HCT116 (cell line): ENCODE results near the gene UBR2. TPM values are rescaled to one million over a fixed set of nuclear protein-coding genes. Genes with fewer than 3 reads are reported as not detected.

Experiments
- ATAC-seq: fragments of 200-7000 bp; cut with Tn5 transposase; 2 replicates; pipeline ENCODE4 v1.9.1; 2020; ENCODE audit warnings: mild to moderate bottlenecking, moderate library complexity
- BruUV-seq: library from RNA; stranded (reverse); fragments of 400-500 nt; replicated peaks from 2 replicates; lab custom pipeline; 2021; lab: Mats Ljungman, UMichigan
- CTCF ChIA-PET: fragments of 300-600 bp; sonication (Branson Sonifier 250); formaldehyde crosslinking; loops from one replicate; lab custom pipeline; 2021; ENCODE audit warnings: antibody characterized with exemption; lab: Charles Lee
- POLR2A ChIA-PET: fragments of 300-600, 350-600 bp; sonication (Branson Sonifier 250); formaldehyde crosslinking; loops from one replicate; lab custom pipeline; 2021; ENCODE audit warnings: antibody characterized with exemption; lab: Charles Lee
- RAD21 ChIA-PET, 2 experiments: fragments of 300-600 bp; sonication (Branson Sonifier 250); formaldehyde crosslinking; loops; one replicate each; lab custom pipeline; 2023; ENCODE audit warnings: low total read pairs in 2 of 2; ENCODE audit not compliant: uncharacterized antibody in 2 of 2, unreplicated experiment in 2 of 2, low non-redundant PET in 1 of 2; lab: Charles Lee
- DNase-seq: peaks from one replicate; pipeline ENCODE4 v3.0.0-alpha.2; 2010; ENCODE audit warnings: low read depth, low spot score
- H2AFZ ChIP-seq: fragments of 200-600 bp; shearing (Covaris generic), sonication (generic); 2 replicates; pipeline ENCODE4 v1.6.1; 2017; ENCODE audit warnings: low read depth, mixed run types, mixed read lengths, antibody characterized with exemption, low read length; ENCODE audit not compliant: poor library complexity, severe bottlenecking
- H3K27ac ChIP-seq: 2 replicates; pipeline ENCODE4 v1.5.1; 2012; ENCODE audit warnings: low read depth, low read length
- H3K27me3 ChIP-seq: fragments of 200-600 bp; sonication (generic); 2 replicates; pipeline ENCODE4 v1.6.1; 2016; ENCODE audit warnings: mixed run types, low read length, mixed read lengths; ENCODE audit not compliant: insufficient read depth
- H3K36me3 ChIP-seq, 2 experiments: fragments of 200-500 bp in 1 of 2; fragments of 200-600 bp in 1 of 2; sonication (Bioruptor generic) in 1 of 2; sonication (generic) in 1 of 2; 2 replicates each; pipeline versions ENCODE4 v1.5.1 to v1.6.1; 2014 to 2016; ENCODE audit warnings: low read length in 2 of 2, inconsistent platforms in 1 of 2, mixed read lengths in 1 of 2, mixed run types in 1 of 2; ENCODE audit not compliant: insufficient read depth in 2 of 2, control insufficient read depth in 1 of 2
- H3K4me1 ChIP-seq, 2 experiments: fragments of 200-600 bp in 1 of 2; sonication (generic) in 1 of 2; 2 replicates each; pipeline versions ENCODE4 v1.5.1 to v1.6.1; 2012 to 2017; ENCODE audit warnings: low read length in 2 of 2, inconsistent platforms in 1 of 2, mild to moderate bottlenecking in 1 of 2, mixed read lengths in 1 of 2, mixed run types in 1 of 2, moderate library complexity in 1 of 2; ENCODE audit not compliant: insufficient read depth in 2 of 2, control insufficient read depth in 1 of 2
- H3K4me2 ChIP-seq: fragments of 200-600 bp; sonication (generic); 2 replicates; pipeline ENCODE4 v1.6.1; 2017; ENCODE audit warnings: mixed run types, low read length, mixed read lengths
- H3K4me3 ChIP-seq, 2 experiments: fragments of 200-600 bp in 1 of 2; sonication (generic) in 1 of 2; replicated peaks in 1 of 2; 2 replicates each; pipeline ENCODE4 v1.5.1; 2011 to 2016; ENCODE audit warnings: low read length in 2 of 2, control low read depth in 1 of 2, low read depth in 1 of 2, mild to moderate bottlenecking in 1 of 2, mixed read lengths in 1 of 2, mixed run types in 1 of 2
- H3K79me2 ChIP-seq: fragments of 200-600 bp; sonication (generic); 2 replicates; pipeline ENCODE4 v1.6.1; 2017; ENCODE audit warnings: mild to moderate bottlenecking, mixed run types, low read length, moderate library complexity, mixed read lengths; ENCODE audit not compliant: insufficient read depth
- H3K9ac ChIP-seq: fragments of 200-600 bp; sonication (generic); 2 replicates; pipeline ENCODE4 v1.6.1; 2016; ENCODE audit warnings: low read length, mixed read lengths
- H3K9me2 ChIP-seq: fragments of 200-600 bp; sonication (generic), shearing (Covaris generic); 2 replicates; pipeline ENCODE4 v1.6.1; 2017; ENCODE audit warnings: mixed run types, mild to moderate bottlenecking, moderate library complexity; ENCODE audit not compliant: insufficient read depth
- H3K9me3 ChIP-seq, 2 experiments: fragments of 200-500 bp in 1 of 2; fragments of 200-600 bp in 1 of 2; sonication (Bioruptor generic) in 1 of 2; sonication (generic) in 1 of 2; 2 replicates each; pipeline ENCODE4 v1.6.1; 2014 to 2017; ENCODE audit warnings: low read length in 2 of 2, mixed read lengths in 2 of 2, inconsistent platforms in 1 of 2, low read depth in 1 of 2, mild to moderate bottlenecking in 1 of 2, mixed run types in 1 of 2, moderate library complexity in 1 of 2; ENCODE audit not compliant: control insufficient read depth in 1 of 2, insufficient read depth in 1 of 2
- H4K20me1 ChIP-seq: fragments of 200-600 bp; sonication (generic), shearing (Covaris generic); 2 replicates; pipeline ENCODE4 v1.6.1; 2017; ENCODE audit warnings: mixed run types, mild to moderate bottlenecking, moderate library complexity; ENCODE audit not compliant: insufficient read depth
- CEBPB ChIP-seq: IDR thresholded peaks from 2 replicates; pipeline ENCODE4 v1.6.1; 2012; ENCODE audit warnings: low read depth
- ELF1 ChIP-seq: IDR thresholded peaks from 2 replicates; pipeline ENCODE4 v1.6.1; 2012; ENCODE audit warnings: low read depth, borderline replicate concordance
- EZH2 ChIP-seq: fragments of 200-600 bp; sonication (generic); IDR thresholded peaks from 2 replicates; pipeline ENCODE4 v1.6.1; 2017; ENCODE audit warnings: antibody characterized with exemption, mixed run types
- FOSL1 ChIP-seq: IDR thresholded peaks from 2 replicates; pipeline ENCODE4 v1.6.1; 2012; ENCODE audit warnings: low read depth
- JUND ChIP-seq: IDR thresholded peaks from 2 replicates; pipeline ENCODE4 v1.6.1; 2012
- MAX ChIP-seq: IDR thresholded peaks from 2 replicates; pipeline ENCODE4 v1.6.1; 2012
- POLR2A ChIP-seq: IDR thresholded peaks from 2 replicates; pipeline ENCODE4 v1.7.0; 2011; ENCODE audit warnings: borderline replicate concordance; ENCODE audit not compliant: insufficient read depth, insufficient read length; ENCODE audit errors: extremely low read depth
- SIN3A ChIP-seq: IDR thresholded peaks from 2 replicates; pipeline ENCODE4 v1.6.1; 2012; ENCODE audit warnings: low read depth
- SRF ChIP-seq: IDR thresholded peaks from 2 replicates; pipeline ENCODE4 v1.6.1; 2012; ENCODE audit warnings: low read depth
- YY1 ChIP-seq: IDR thresholded peaks from 2 replicates; pipeline ENCODE4 v1.6.1; 2011; ENCODE audit warnings: low read length, low read depth, moderate library complexity, mild to moderate bottlenecking; ENCODE audit not compliant: insufficient replicate concordance; ENCODE audit errors: extremely low read depth
- ZNF274 ChIP-seq: fragments of 200-500 bp; sonication (Bioruptor generic); IDR thresholded peaks from 2 replicates; pipeline ENCODE4 v1.6.1; 2014; ENCODE audit warnings: mild to moderate bottlenecking, low read depth, low read length, inconsistent platforms
- intact Hi-C: fragments of 100-400 bp; cut with micrococcal nuclease; formaldehyde crosslinking; loops from 2 replicates; pipeline ENCODE4 v1.10.0; 2022
- total RNA-seq: library from RNA; stranded (reverse); gene quantifications from one replicate; pipeline ENCODE4 v1.2.1, GENCODE V29; 2021; ENCODE audit not compliant: unreplicated experiment

UBR2 gene
- total RNA-seq, 1 experiment from 2014 or later: 20.5 TPM

- TF ChIP-seq SRF: no peak
- TF ChIP-seq, all 23 proteins: peak for 0
- H3K4me2 ChIP-seq: no peak overlapping the region
- BruUV-seq: no TSS peak
- no peaks in the 10 kb centered on the region for H3K27me3 ChIP-seq
- no peak for DNase-seq
- peaks cover 0 to 12% of the 10 kb centered on the region in 2 experiments; a peak in 3 of 4 replicates for H3K36me3 ChIP-seq
- no peak overlapping the region for H2AFZ ChIP-seq
- no peak overlapping the region for H3K4me3 ChIP-seq
- H3K4me1 ChIP-seq: peaks cover 16 to 31% of the 10 kb centered on the region in 2 experiments; a peak in 3 of 4 replicates
- no peaks in the 10 kb centered on the region for H3K9me2 ChIP-seq
- no peak overlapping the region for H3K27ac ChIP-seq
- intact Hi-C loops: no loop called here
- H3K9ac ChIP-seq: no peak overlapping the region
- POLR2A ChIA-PET: no interaction called here
- CTCF ChIA-PET: no interaction called here
- H3K79me2 ChIP-seq: no peaks in the 10 kb centered on the region
- ATAC-seq: no peak
- H4K20me1 ChIP-seq: no peaks in the 10 kb centered on the region
- H3K9me3 ChIP-seq: no peaks in the 10 kb centered on the region
- RAD21 ChIA-PET: no interaction called here
Observed at GRCh38 chr6:42694586-42694985, 130.8 kb downstream of the UBR2 start.

DNA sequence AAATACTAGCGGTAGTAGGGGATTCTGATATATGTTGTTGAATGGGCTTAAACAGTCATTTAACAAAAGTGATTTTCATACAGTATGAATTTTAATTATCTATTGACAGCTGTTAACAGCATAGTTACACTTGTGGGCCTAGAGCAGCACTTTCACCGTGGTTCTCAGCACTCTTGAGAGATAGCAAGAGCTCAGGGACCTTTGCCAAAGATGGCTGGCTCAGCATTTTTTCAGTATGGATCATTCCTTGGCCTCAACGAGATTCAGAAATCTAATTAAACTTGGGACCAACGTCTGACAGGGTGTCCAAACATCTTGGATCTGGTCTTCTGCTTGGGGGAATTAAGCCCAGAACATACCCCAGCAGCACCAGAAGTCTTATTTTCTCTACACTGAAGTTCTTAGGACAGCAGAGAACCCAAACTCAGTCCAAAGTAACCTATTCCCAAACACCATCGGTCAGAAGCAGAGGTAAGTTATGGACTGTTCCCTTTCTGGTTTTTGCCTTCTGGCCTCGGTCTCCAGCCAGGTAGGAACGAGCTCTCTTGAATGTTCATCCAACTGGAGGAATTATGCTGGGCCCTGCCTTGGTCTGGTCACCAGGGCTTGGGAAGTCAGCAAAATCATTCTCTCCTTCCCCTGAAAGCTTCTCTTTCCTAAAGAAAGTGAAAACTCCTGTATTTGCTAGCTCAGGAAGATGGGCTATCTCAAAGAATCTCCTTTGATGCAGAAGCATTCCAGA lies 132.9 kb downstream of the UBR2 start:
- Histone ChIP-seq H3K4me3 (no peak overlapping the region), H3K9ac (no peak overlapping the region), H3K27me3 (no peaks in the 10 kb centered on the region), H3K9me2 (no peaks in the 10 kb centered on the region), H3K9me3 (no peaks in the 10 kb centered on the region), H3K4me2 (no peak overlapping the region), H3K4me1 (peaks cover 14 to 25% of the 10 kb centered on the region in 2 experiments; a peak in 3 of 4 replicates), H3K36me3 (no peaks in the 10 kb centered on the region), H3K27ac (no peak overlapping the region), H4K20me1 (no peaks in the 10 kb centered on the region), H3K79me2 (no peaks in the 10 kb centered on the region), H2AFZ (no peak overlapping the region)
- CTCF ChIA-PET: no interaction called here
- TF ChIP-seq SIN3A (no peak), FOSL1 (no peak), YY1 (no peak), EZH2 (no peak), JUND (no peak), ELF1 (no peak), CEBPB (no peak), POLR2A (no peak), MAX (no peak), ZNF274 (no peak)
- RAD21 ChIA-PET: no interaction called here
- no TSS peak for BruUV-seq
- intact Hi-C loops: no loop called here
- ATAC-seq (no peak), DNase-seq (no peak)
- POLR2A ChIA-PET: no interaction called here
